Endothelial cell of umbilical vein (primary cell): ENCODE results near the gene CRK.

Experiments
- CTCF ChIP-seq, 2 donors: IDR thresholded peaks; 1 replicate in 1 of 2; 2 replicates in 1 of 2; pipeline ENCODE4 v1.5.1; 2011; ENCODE audit warnings: low read length in 2 of 2, mild to moderate bottlenecking in 2 of 2, moderate library complexity in 2 of 2, control low read depth in 1 of 2, inconsistent platforms in 1 of 2, low read depth in 1 of 2; ENCODE audit not compliant: insufficient read depth in 1 of 2; ENCODE audit errors: extremely low read depth in 1 of 2
- EZH2 ChIP-seq: IDR thresholded peaks from 2 replicates; pipeline ENCODE4 v1.6.1; 2012; ENCODE audit warnings: borderline replicate concordance, low read depth, mild to moderate bottlenecking, moderate library complexity, low read length, inconsistent platforms; ENCODE audit not compliant: severe bottlenecking
- FOS ChIP-seq: IDR thresholded peaks from 2 replicates; pipeline ENCODE4 v1.6.1; 2011; ENCODE audit warnings: mild to moderate bottlenecking, low read length, moderate library complexity, borderline replicate concordance; ENCODE audit not compliant: insufficient read depth
- GATA2 ChIP-seq: IDR thresholded peaks from 2 replicates; pipeline ENCODE4 v1.7.0; 2011; ENCODE audit warnings: low read depth, mild to moderate bottlenecking, moderate library complexity, mixed read lengths, low read length; ENCODE audit not compliant: insufficient read length, insufficient read depth
- JUN ChIP-seq: IDR thresholded peaks from 2 replicates; pipeline ENCODE4 v1.6.1; 2011; ENCODE audit warnings: borderline replicate concordance, low read depth; ENCODE audit not compliant: insufficient read length, insufficient read depth
- MAX ChIP-seq: IDR thresholded peaks from 2 replicates; pipeline ENCODE4 v1.6.1; 2011; ENCODE audit not compliant: insufficient read depth, insufficient read length
- MYC ChIP-seq: IDR thresholded peaks from one replicate; pipeline ENCODE4 v1.6.1; 2011; ENCODE audit warnings: mild to moderate bottlenecking, low read depth, low read length
- POLR2A ChIP-seq: IDR thresholded peaks from 2 replicates; pipeline ENCODE4 v1.6.1; 2012; ENCODE audit warnings: low read depth, mild to moderate bottlenecking, control low read depth, low read length
- POLR2AphosphoS5 ChIP-seq: IDR thresholded peaks from 2 replicates; pipeline ENCODE4 v1.6.1; 2012; ENCODE audit warnings: low read depth, mild to moderate bottlenecking, control low read depth, low read length, moderate library complexity; ENCODE audit not compliant: insufficient read depth

GRCh38 chr17:1488826-1489270 is 32.8 kb upstream of the CRK start:
- TF ChIP-seq JUN (no peak), CTCF (IDR thresholded peaks at IDR 0.05; ENCODE audit: extremely low read depth in 1 of 2, insufficient read depth in 1 of 2, low read depth in 1 of 2, low read length in 2 of 2) (no peak), POLR2AphosphoS5 (no peak), FOS (no peak), EZH2 (no peak), POLR2A (no peak), MAX (no peak), MYC (no peak), GATA2 (no peak)
